NB4 (cell line): Measurements from ENCODE around the gene SDF4.

Experiments used
- DNase-seq: peaks from one replicate; pipeline ENCODE4 v3.0.0; 2010; ENCODE audit warnings: low read depth
- H3K4me3 ChIP-seq: one replicate; pipeline ENCODE4 v1.5.1; 2011; ENCODE audit warnings: mild to moderate bottlenecking, low read depth, low read length, moderate library complexity
- MYC ChIP-seq: IDR thresholded peaks from 2 replicates; pipeline ENCODE4 v1.6.1; 2011; ENCODE audit warnings: low read depth, low read length
- POLR2A ChIP-seq: IDR thresholded peaks from 2 replicates; pipeline ENCODE4 v1.6.1; 2011; ENCODE audit warnings: mild to moderate bottlenecking; ENCODE audit not compliant: insufficient read length; ENCODE audit errors: extremely low read depth
- TF ChIP-seq, protein P1 (sequence below): IDR thresholded peaks from one replicate; pipeline ENCODE4 v1.5.1; 2012; ENCODE audit warnings: low read depth, low read length
- TF ChIP-seq, protein P2 (sequence below): IDR thresholded peaks from 2 replicates; pipeline ENCODE4 v1.6.1; 2011; ENCODE audit warnings: low read depth, low read length

The SDF4 gene

DNA sequence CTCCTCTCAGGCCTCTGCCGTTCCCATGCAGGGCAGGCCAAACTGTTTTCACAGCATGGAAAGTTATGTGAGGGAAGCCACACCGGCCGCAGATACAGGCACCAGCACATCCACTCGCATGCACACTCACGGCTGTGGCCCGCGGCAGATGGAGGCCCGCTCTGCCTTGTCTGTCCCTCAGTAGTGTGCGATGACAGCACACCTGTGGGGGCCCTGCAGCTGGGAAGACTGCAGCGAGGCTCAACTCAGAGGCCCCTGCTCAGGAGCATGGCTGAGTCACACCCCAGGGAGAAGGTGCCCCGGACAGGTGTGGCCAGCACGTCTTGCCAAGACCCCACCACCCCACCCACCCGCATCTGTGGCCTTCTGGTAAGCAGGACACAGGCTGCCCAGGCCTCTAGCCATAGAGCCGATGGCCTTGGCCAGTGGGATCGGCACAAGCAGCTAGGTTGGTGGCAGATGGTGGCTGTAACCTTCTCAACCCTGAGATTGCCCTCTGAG, 43.2 kb upstream of the SDF4 start:
- TF ChIP-seq, protein P1, sequence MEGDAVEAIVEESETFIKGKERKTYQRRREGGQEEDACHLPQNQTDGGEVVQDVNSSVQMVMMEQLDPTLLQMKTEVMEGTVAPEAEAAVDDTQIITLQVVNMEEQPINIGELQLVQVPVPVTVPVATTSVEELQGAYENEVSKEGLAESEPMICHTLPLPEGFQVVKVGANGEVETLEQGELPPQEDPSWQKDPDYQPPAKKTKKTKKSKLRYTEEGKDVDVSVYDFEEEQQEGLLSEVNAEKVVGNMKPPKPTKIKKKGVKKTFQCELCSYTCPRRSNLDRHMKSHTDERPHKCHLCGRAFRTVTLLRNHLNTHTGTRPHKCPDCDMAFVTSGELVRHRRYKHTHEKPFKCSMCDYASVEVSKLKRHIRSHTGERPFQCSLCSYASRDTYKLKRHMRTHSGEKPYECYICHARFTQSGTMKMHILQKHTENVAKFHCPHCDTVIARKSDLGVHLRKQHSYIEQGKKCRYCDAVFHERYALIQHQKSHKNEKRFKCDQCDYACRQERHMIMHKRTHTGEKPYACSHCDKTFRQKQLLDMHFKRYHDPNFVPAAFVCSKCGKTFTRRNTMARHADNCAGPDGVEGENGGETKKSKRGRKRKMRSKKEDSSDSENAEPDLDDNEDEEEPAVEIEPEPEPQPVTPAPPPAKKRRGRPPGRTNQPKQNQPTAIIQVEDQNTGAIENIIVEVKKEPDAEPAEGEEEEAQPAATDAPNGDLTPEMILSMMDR, result no peak
- no peak for TF ChIP-seq POLR2A
- TF ChIP-seq MYC, result no peak
- TF ChIP-seq, protein P2, sequence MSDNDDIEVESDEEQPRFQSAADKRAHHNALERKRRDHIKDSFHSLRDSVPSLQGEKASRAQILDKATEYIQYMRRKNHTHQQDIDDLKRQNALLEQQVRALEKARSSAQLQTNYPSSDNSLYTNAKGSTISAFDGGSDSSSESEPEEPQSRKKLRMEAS, result no peak
- no peak for DNase-seq
- H3K4me3 ChIP-seq, result no peak overlapping the region

DNA sequence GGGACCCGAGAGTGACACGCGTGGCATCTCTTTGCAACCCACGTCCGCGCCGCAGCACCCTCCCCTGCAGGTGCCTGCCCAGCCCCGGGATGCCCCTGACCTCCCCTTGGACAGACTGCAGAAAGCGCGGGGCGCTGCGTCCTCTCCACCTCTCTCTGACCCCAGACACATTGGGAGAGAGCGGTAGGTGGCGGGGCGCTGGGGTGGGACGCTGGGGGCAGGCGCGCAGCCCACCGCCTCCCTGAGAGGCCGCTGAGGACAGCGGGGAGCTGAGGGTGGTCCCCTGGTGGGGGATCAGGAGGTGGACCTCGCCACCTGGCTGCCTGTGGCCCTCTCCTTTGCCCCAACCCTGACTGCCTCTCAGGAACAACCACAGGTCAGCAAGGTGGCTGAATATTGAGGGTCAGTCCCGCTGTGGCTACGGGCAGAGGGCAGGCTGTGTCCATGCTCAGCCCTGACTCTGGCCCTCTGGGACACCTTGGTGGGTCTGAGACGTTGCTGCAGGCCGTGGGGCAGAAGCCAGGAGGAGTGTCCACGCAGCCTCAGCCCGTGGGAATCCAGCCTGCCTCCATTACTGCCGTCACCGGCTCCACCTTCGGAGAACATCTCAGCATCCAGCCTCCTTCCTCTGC, 42.6 kb upstream of the SDF4 start:
- H3K4me3 ChIP-seq, result peak overlapping the region; percentile 53
- DNase-seq, result no peak
- TF ChIP-seq, protein P2, result no peak
- TF ChIP-seq MYC (no peak), POLR2A (no peak)
- TF ChIP-seq, protein P1, result no peak

DNA sequence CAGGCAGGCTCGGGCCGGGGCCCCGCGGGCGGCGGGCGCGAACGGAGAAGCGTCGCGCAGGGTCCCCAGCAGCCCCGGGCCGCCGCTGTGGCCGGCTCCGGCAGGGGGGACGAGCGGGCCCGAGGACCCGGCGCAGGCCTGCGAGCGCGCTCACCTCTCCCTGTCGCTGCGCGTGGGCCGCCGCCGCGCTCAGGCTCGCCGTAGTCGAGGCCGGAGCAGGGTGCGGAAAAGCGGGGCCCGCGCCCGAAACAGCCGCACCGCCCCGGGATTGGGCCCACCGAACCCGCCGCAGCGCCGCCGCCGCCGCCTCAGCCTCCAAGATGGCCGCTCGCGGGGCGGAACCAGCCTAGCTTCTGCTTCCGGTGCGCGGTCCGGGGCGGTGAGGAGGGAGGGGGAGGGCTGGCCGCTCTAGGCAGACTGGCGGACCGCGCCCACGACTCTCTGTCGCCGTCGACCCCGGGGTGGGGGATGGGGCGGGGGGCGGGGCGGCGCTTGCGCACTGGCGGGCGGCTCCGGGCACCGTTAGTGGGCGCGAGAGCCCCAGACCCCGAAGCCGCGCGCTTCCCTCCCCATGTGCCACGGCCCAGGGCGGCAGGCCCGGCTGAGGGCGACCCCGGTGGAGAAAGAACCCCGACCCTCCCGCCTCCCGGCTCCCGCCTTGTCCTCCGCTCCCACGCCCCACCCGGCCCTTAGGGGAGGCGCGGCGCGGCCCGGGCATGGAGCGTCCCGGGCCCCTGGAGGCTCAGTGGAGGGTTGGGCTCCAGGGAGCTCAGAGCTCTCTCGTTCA, 41.9 kb upstream of the SDF4 start, which contains the start of gene UBE2J2:
TSS of gene UBE2J2 (minus strand) at position 343 of the 787 bp plus-strand sequence. CDS start 5,862 bp downstream, outside the sequence.
- TF ChIP-seq, protein P1, result no peak
- TF ChIP-seq MYC (peak; percentile 47; the same call in 1 of the 2 replicates), POLR2A (peak; percentile 84)
- TF ChIP-seq, protein P2, result peak; percentile 31; the same call in 1 of the 2 replicates
- H3K4me3 ChIP-seq, result peak within 1 kb of the TSS; percentile 79
- DNase-seq, result peak; percentile 93

DNA sequence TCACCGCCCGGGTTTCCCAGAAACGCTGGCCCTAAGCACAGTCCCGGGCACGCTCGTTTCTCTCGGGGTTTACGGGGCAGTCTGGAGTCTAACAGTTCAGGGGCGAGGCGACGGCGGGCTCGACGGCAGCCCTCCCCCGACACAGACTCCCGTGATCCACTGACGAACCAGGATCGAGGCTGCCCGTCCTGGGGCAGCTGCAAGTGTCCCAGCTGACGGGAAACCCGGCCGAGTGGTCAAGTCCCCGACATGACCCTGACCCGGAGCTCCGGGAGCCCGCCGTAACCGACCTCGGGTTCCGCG, 41.4 kb upstream of the SDF4 start:
- no peak for TF ChIP-seq POLR2A
- TF ChIP-seq, protein P2, result no peak
- no peak for TF ChIP-seq MYC
- TF ChIP-seq, protein P1, result no peak
- DNase-seq, result no peak
- H3K4me3 ChIP-seq, result peak overlapping the region; percentile 79

DNA sequence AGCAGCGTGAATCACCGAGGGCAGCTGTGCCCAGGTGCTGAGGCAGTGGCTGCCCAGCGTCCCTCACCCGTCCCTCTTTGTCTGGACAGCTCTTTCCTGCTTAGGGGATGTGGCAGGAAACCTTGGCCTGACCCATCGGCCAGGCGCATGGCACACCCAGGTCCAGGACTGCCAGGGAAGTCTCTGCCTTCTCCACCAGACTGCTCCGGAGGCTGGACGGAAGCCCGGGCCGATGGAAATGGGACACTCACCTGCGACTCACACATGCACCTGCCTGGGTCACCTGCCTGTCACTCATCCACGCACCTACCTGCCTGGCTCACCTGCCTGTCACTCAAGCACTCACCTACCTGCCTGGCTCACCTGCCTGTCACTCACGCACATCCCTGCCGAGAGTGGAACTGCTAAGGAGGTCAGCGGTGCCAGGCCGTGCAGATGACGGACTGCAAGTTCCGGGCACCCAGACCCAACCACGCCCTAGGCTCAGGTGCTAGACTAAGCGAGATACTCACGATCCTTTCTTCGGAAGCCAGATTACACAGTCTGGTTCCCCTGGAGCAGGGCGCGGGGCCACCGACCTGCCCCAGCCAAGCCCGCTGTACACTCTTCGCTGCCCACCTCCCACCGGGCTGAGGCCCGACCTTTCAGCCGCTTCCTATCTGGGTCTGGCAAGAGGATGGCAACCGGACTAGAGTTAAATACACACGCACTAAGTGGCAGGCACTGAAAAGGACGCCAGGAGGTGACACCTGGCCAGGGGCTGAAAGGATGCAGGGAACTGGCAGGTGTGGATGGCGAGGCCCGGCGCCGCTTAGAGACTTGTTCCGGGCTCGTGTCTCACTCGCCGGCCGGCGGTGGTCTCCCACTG, 40.8 kb upstream of the SDF4 start:
- DNase-seq, result no peak

More for the DNA sequence above, 40.8 kb upstream of the SDF4 start:
- H3K4me3 ChIP-seq, result peak overlapping the region; percentile 79
- TF ChIP-seq MYC, result no peak
- TF ChIP-seq POLR2A, result no peak
- TF ChIP-seq, protein P1, result no peak
- TF ChIP-seq, protein P2, result no peak
